Muscle layer of colon (tissue), 2 donors: ENCODE results near the gene ZBTB5.

Source experiments
- H3K27ac ChIP-seq: one replicate; pipeline ENCODE4 v1.7.0; 2013; ENCODE audit warnings: low read depth, mild to moderate bottlenecking, low read length, moderate library complexity
- H3K27me3 ChIP-seq, 2 donors: one replicate each; pipeline ENCODE4 v1.7.0; 2013; ENCODE audit warnings: low read length in 2 of 2, mild to moderate bottlenecking in 2 of 2; ENCODE audit not compliant: insufficient read depth in 2 of 2, control insufficient read depth in 1 of 2
- H3K36me3 ChIP-seq: one replicate; pipeline ENCODE4 v1.7.0; 2013; ENCODE audit warnings: mild to moderate bottlenecking, low read length; ENCODE audit not compliant: insufficient read depth
- H3K4me1 ChIP-seq: one replicate; pipeline ENCODE4 v1.7.0; 2013; ENCODE audit warnings: mild to moderate bottlenecking, low read length; ENCODE audit not compliant: insufficient read depth
- H3K4me3 ChIP-seq, 2 donors: one replicate each; pipeline ENCODE4 v1.7.0; 2013; ENCODE audit warnings: low read length in 2 of 2, low read depth in 1 of 2, mild to moderate bottlenecking in 1 of 2, moderate library complexity in 1 of 2
- H3K9ac ChIP-seq: one replicate; pipeline ENCODE4 v1.7.0; 2013; ENCODE audit warnings: low read length
- H3K9me3 ChIP-seq: one replicate; pipeline ENCODE4 v1.7.0; 2013; ENCODE audit warnings: mild to moderate bottlenecking, low read length
- donor health status: abdominal sarcoma.
- donor health status: Adenocarcinoma of cecum.

The ZBTB5 gene

DNA sequence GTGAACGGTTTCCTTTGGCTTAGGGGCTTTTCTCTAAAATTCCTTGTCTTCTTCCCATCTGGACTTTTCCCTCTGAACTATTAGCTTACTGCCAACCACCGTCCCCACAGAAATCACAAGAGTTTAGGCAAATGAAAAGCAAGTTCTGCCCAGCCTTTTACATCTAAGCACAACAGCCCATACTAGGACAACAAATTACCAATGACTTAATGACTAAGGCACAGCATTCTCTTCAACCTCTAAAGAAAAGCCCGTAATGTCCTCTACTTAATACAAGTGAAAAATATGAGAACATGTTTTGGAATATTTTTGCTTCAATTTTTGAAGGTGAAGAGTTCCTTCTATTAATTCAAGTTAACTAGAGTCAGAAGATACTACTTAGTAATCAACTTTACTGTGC, 1.2 kb downstream of the ZBTB5 start:
- Histone ChIP-seq H3K9ac (peak overlapping the region; percentile 97), H3K4me3 (peak overlapping the region; percentile 85), H3K9me3 (no peaks in the 10 kb centered on the region), H3K4me1 (peaks cover 12% of the 10 kb centered on the region), H3K27me3 (no peaks in the 10 kb centered on the region), H3K27ac (peak overlapping the region; percentile 90), H3K36me3 (no peaks in the 10 kb centered on the region)

- H3K4me3 ChIP-seq, result no peak overlapping the region
- H3K27ac ChIP-seq, result no peak overlapping the region
- no peak overlapping the region for H3K9ac ChIP-seq
- H3K36me3 ChIP-seq, result no peaks in the 10 kb centered on the region
- H3K4me1 ChIP-seq, result peaks cover 11% of the 10 kb centered on the region
- no peaks in the 10 kb centered on the region for H3K9me3 ChIP-seq
- H3K27me3 ChIP-seq, result no peaks in the 10 kb centered on the region
Measured at GRCh38 chr9:37456817-37457216, 8.4 kb downstream of the ZBTB5 start.

DNA sequence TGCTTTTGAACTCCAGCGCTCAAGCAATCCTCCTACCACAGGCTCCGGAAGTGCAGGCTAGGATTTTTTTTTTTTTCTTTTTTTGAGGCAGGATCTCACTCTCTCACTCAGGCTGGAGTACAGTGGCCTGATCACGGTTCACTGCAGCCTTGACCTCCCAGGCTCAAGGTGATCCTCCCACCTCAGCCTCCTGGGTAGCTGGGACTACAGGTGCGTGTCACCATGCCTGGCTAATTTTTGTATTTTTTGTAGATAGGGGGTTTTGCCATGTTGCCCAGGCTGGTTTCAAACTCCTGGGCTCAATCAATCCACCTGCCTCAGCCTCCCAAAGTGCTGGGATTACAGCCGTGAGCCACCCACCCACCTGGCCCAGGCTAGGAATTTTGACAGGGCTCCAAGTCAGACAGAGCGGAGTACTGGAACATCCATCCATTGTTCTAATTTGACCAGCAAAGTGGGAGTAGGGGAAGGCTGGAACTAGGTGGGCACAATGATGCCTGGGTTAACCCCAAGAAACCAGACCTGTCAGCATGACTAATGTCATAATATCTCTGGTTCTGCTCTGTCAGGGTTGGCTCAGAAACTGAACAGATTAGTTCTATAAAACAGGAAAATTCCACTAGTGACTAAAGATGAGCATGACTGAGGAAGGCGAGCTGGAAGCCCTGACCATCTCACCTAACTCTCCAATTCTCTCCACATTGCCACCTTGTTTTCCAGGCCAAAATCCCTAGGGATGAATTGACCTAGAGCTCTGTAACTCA, 9.2 kb downstream of the ZBTB5 start:
- Histone ChIP-seq H3K4me1 (peaks cover 17% of the 10 kb centered on the region), H3K9me3 (no peaks in the 10 kb centered on the region), H3K9ac (no peak overlapping the region), H3K4me3 (no peak overlapping the region), H3K36me3 (no peaks in the 10 kb centered on the region), H3K27me3 (no peaks in the 10 kb centered on the region), H3K27ac (no peak overlapping the region)

GRCh38 chr9:37454238-37454637, 11.0 kb downstream of the ZBTB5 start:
- Histone ChIP-seq H3K4me3 (no peak overlapping the region), H3K4me1 (peaks cover 22% of the 10 kb centered on the region), H3K27ac (no peak overlapping the region)

DNA sequence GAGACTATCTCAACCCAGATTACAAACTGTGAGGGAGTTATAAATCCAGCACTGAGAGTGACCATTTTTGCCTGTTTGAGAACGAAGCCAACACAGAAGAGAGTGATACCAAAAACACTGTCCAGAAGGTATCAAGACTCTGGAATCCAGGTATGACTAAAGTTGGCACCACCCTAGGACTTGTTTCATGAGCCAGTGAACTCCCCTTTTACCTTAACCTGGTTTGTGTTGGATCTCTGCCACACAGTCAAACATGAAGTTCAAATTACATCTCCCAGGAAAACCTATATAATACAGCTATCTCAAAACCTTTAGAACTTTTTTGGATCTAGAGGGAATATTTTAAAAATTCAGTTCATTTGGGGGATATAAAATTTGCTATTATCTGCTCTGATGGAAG, 11.4 kb downstream of the ZBTB5 start:
- Histone ChIP-seq H3K36me3 (peaks cover 5% of the 10 kb centered on the region), H3K27me3 (no peaks in the 10 kb centered on the region), H3K27ac (no peak overlapping the region), H3K9me3 (no peaks in the 10 kb centered on the region), H3K4me1 (peaks cover 22% of the 10 kb centered on the region), H3K9ac (no peak overlapping the region), H3K4me3 (no peak overlapping the region)

More at GRCh38 chr9:37454238-37454637, 11.0 kb downstream of the ZBTB5 start:
- peaks cover 5% of the 10 kb centered on the region for H3K36me3 ChIP-seq
- H3K9me3 ChIP-seq, result no peaks in the 10 kb centered on the region
- no peak overlapping the region for H3K9ac ChIP-seq
- H3K27me3 ChIP-seq, result no peaks in the 10 kb centered on the region

- Histone ChIP-seq H3K9ac (no peak overlapping the region), H3K36me3 (peaks cover 5% of the 10 kb centered on the region), H3K4me1 (peaks cover 22% of the 10 kb centered on the region), H3K9me3 (no peaks in the 10 kb centered on the region), H3K4me3 (no peak overlapping the region), H3K27ac (no peak overlapping the region), H3K27me3 (no peaks in the 10 kb centered on the region)
Measured at GRCh38 chr9:37452611-37453010, 12.6 kb downstream of the ZBTB5 start.

DNA sequence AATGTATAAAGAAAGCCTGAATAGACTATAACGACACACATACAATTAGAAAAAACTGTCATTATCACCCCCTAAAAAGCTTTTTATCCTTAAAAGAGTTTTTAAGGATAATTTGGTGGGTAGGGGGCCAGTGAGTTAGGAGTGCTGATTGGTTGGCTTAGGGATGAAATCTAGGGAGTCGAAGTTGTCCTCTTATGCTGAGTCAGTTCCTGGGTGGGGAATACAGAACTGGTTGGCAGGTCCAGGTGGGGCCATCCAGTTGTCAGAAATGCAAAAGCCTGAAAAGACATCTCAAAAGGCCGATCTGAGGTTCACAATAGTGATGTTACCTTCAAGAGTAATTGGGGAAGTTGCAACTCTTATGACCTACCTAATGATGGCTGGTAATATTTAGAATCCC, 13.6 kb downstream of the ZBTB5 start:
- Histone ChIP-seq H3K9me3 (no peaks in the 10 kb centered on the region), H3K36me3 (peaks cover 5% of the 10 kb centered on the region), H3K4me3 (no peak overlapping the region), H3K4me1 (peaks cover 22% of the 10 kb centered on the region), H3K9ac (no peak overlapping the region), H3K27ac (no peak overlapping the region), H3K27me3 (no peaks in the 10 kb centered on the region)

- no peaks in the 10 kb centered on the region for H3K27me3 ChIP-seq
- H3K36me3 ChIP-seq, result peaks cover 5% of the 10 kb centered on the region
- no peak overlapping the region for H3K9ac ChIP-seq
- no peaks in the 10 kb centered on the region for H3K9me3 ChIP-seq
- no peak overlapping the region for H3K27ac ChIP-seq
- peaks cover 22% of the 10 kb centered on the region for H3K4me1 ChIP-seq
- no peak overlapping the region for H3K4me3 ChIP-seq
Measured at GRCh38 chr9:37449862-37450632, 15.2 kb downstream of the ZBTB5 start.

- Histone ChIP-seq H3K4me3 (no peak overlapping the region), H3K27me3 (no peaks in the 10 kb centered on the region), H3K9ac (no peak overlapping the region), H3K27ac (no peak overlapping the region), H3K4me1 (peaks cover 14% of the 10 kb centered on the region), H3K36me3 (peaks cover 10% of the 10 kb centered on the region), H3K9me3 (no peaks in the 10 kb centered on the region)
Measured at GRCh38 chr9:37447111-37447510, 18.1 kb downstream of the ZBTB5 start.

- Histone ChIP-seq H3K9me3 (no peaks in the 10 kb centered on the region), H3K36me3 (peaks cover 17% of the 10 kb centered on the region), H3K9ac (no peak overlapping the region), H3K4me3 (no peak overlapping the region), H3K27ac (no peak overlapping the region), H3K27me3 (no peaks in the 10 kb centered on the region), H3K4me1 (peaks cover 7% of the 10 kb centered on the region)
Measured at GRCh38 chr9:37446401-37446800, 18.8 kb downstream of the ZBTB5 start.

GRCh38 chr9:37445832-37446231, 19.4 kb downstream of the ZBTB5 start:
- no peak overlapping the region for H3K9ac ChIP-seq

More at GRCh38 chr9:37445832-37446231, 19.4 kb downstream of the ZBTB5 start:
- Histone ChIP-seq H3K4me3 (no peak overlapping the region), H3K4me1 (peaks cover 5% of the 10 kb centered on the region), H3K9me3 (no peaks in the 10 kb centered on the region), H3K27me3 (no peaks in the 10 kb centered on the region), H3K36me3 (peaks cover 21% of the 10 kb centered on the region), H3K27ac (no peak overlapping the region)
